ENCODE results near the gene KIAA0232.

DNA sequence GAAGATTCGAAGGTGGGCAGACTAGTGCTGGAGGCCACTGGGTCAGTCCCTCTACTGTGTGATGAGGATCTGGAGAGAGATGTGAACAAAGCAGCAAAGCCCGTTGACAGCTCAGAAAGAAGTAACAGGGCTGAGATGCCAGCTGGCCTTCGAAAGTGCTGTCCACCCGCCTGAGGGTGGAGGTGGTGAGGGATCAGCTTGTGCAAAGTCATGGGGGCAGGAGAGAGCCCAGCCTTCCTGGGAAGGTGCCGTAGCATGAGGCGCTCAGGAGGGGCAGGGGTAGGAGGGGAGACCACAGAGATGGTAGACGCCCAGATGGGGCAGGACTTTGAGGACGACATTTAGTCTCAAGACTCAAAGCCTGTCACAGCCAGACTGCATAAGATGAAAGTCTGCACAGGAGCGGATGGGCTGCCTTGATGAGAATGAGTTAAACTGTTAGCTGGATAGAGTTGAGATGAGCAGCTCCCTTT, 146.8 kb downstream of the KIAA0232 start:
- TF ChIP-seq POLR2A (IDR thresholded peaks at IDR 0.05) (no peak), POLR2AphosphoS5 (IDR thresholded peaks at IDR 0.05) (no peak)

Measured in suprapubic skin (tissue), 4 donors.